Left colon (tissue), 2 donors: ENCODE data around the gene TEDC2. TPM values are rescaled to one million over a fixed set of nuclear protein-coding genes. Genes with fewer than 3 reads are reported as not detected.

ENCODE experiments used
- microRNA-seq, 2 donors: library from miRNA; unstranded; fragments of <30 nt; microRNA quantifications; one replicate each; pipeline versions ENCODE4 v1.1.0 to v1.2.0, GENCODE V29; 2020
- total RNA-seq, 2 donors: library from RNA; stranded (reverse); fragmentation: NEBNext Ultra II Directional; extraction: Animal tissue kit (Norgen Biotek cat#: 25700); gene quantifications; one replicate each; pipeline ENCODE4 v1.2.1, GENCODE V29; 2021
- donor health status: DM: no; HTN: no; CAD: no.
- donor health status: DM: yes; HTN: yes; CAD: no.

TEDC2 gene
- total RNA-seq, 2 donors from 2014 or later: 1.3 to 5.6 TPM

Small RNAs within 50 kb of the gene (microRNA-seq; reads per million reads assigned to microRNA genes)
- gene MIR6767: 0 to 0.53 reads per million in 2 donors
- gene MIR6768: 0 reads per million in 2 donors

Other genes with a start within 250 kb of the TEDC2 start
- gene BRICD5, start 249.2 kb upstream of the TEDC2 start, total RNA-seq: 10 to 100 TPM in 1 of 2 donors, 1 to 10 TPM in 1; 6.1 to 14.4 TPM
- 10 to 100 TPM; 16.3 to 24.3 TPM for gene PGP, start 245.3 kb upstream of the TEDC2 start, total RNA-seq
- 10 to 100 TPM; 23.6 to 25.1 TPM for gene E4F1, start 236.5 kb upstream of the TEDC2 start, total RNA-seq
- under 1 TPM; 0.75 to 0.82 TPM for gene DNASE1L2, start 223.7 kb upstream of the TEDC2 start, total RNA-seq
- 100 to 1,000 TPM; 113 to 132 TPM for gene ECI1, start 208.5 kb upstream of the TEDC2 start, total RNA-seq
- gene RNPS1, start 192.0 kb upstream of the TEDC2 start, total RNA-seq: 100 to 1,000 TPM in 1 of 2 donors, 10 to 100 TPM in 1; 99.3 to 127 TPM
- gene ABCA3, start 119.4 kb upstream of the TEDC2 start, total RNA-seq: 1 to 10 TPM; 3.8 to 3.9 TPM
- gene CCNF, start 30.7 kb upstream of the TEDC2 start, total RNA-seq: 1 to 10 TPM; 3.0 to 7.3 TPM
- gene NTN3, start 11.2 kb downstream of the TEDC2 start, total RNA-seq: not detected
- 10 to 100 TPM in 1 of 2 donors, 1 to 10 TPM in 1; 8.9 to 11.1 TPM for gene TBC1D24, start 15.0 kb downstream of the TEDC2 start, total RNA-seq
- gene ATP6V0C, start 53.8 kb downstream of the TEDC2 start, total RNA-seq: 100 to 1,000 TPM; 218 to 230 TPM
- 10 to 100 TPM; 31.5 to 31.7 TPM for gene AMDHD2, start 60.3 kb downstream of the TEDC2 start, total RNA-seq
- gene CEMP1, start 71.3 kb downstream of the TEDC2 start, total RNA-seq: under 1 TPM; 0.70 TPM
- gene PDPK1, start 77.9 kb downstream of the TEDC2 start, total RNA-seq: 10 to 100 TPM; 71.1 to 77.4 TPM
- gene KCTD5, start 222.4 kb downstream of the TEDC2 start, total RNA-seq: 10 to 100 TPM; 49.3 to 79.6 TPM